Activated CD8-positive, alpha-beta T cell treated with anti-CD3 and anti-CD28 coated beads for 36 hours (primary cell): Measurements from ENCODE around the gene LRRK1. TPM values are rescaled to one million over a fixed set of nuclear protein-coding genes. Genes with fewer than 3 reads are reported as not detected.

Experiments used
- ATAC-seq: fragments of 200-7000 bp; cut with Tn5 transposase; one replicate; pipeline ENCODE4 v1.10.0; 2021; ENCODE audit warnings: mild to moderate bottlenecking, moderate library complexity
- CTCF ChIA-PET: fragments of 350-600 bp; sonication (Branson Sonifier 250); formaldehyde crosslinking; loops from one replicate; lab custom pipeline; 2021; ENCODE audit warnings: antibody characterized with exemption; lab: Charles Lee
- POLR2A ChIA-PET: fragments of 350-600 bp; sonication (Branson Sonifier 250); formaldehyde crosslinking; loops from one replicate; lab custom pipeline; 2021; ENCODE audit warnings: antibody characterized with exemption; lab: Charles Lee
- DNase-seq: peaks from one replicate; pipeline ENCODE4 v3.0.0-alpha.2; 2020
- H3K27ac Mint-ChIP-seq: one replicate; pipeline ENCODE4 v1.8.0; 2021; ENCODE audit warnings: mild to moderate bottlenecking, mixed read lengths
- H3K27me3 Mint-ChIP-seq: one replicate; pipeline ENCODE4 v1.8.0; 2021; ENCODE audit warnings: mixed read lengths
- H3K36me3 Mint-ChIP-seq: one replicate; pipeline ENCODE4 v1.8.0; 2021; ENCODE audit warnings: low read depth, mixed read lengths
- H3K4me1 Mint-ChIP-seq: one replicate; pipeline ENCODE4 v1.8.0; 2021; ENCODE audit warnings: low read depth, mixed read lengths
- H3K4me3 Mint-ChIP-seq: one replicate; pipeline ENCODE4 v1.8.0; 2021; ENCODE audit warnings: mild to moderate bottlenecking, moderate library complexity, mixed read lengths
- H3K9me3 Mint-ChIP-seq: one replicate; pipeline ENCODE4 v1.8.0; 2021; ENCODE audit warnings: mixed read lengths
- CTCF ChIP-seq: fragments of 200-600 bp; IDR thresholded peaks from one replicate; pipeline ENCODE4 v1.8.0; 2022; ENCODE audit warnings: antibody characterized with exemption, mild to moderate bottlenecking
- intact Hi-C: fragments of 100-400 bp; cut with micrococcal nuclease; formaldehyde crosslinking; loops from one replicate; pipeline ENCODE4 v1.10.0; 2022
- total RNA-seq, 2 experiments: library from RNA; stranded (reverse); gene quantifications; one replicate each; pipeline ENCODE4 v1.2.3, GENCODE V29; 2021

The LRRK1 gene
- total RNA-seq, 2 experiments from 2014 or later = 0.50 to 0.83 TPM

DNA sequence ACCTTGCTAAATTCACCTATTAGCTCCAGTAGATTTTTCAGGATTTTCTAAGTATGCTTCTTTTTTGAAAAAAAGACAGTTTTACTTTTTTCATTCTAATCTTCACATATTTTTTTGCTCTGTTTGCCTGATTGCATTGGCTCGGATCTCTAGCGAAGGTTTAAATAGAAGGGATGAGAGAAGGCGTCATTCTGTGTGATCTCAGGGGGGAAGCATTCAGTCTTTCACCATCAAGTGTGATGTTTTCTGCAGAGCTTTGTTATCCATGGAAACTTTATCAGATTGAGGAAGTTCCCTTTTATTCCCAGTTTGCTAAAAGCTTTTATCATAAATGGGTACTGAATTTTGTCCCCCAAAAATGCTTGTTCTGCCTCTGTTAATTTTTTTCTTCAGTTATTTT is 120.3 kb downstream of the LRRK1 start:
- no peak overlapping the region for H3K4me3 Mint-ChIP-seq
- H3K9me3 Mint-ChIP-seq = peaks cover 16% of the 10 kb centered on the region
- POLR2A ChIA-PET = no interaction called here
- CTCF ChIA-PET = interaction anchor here (1.4 kb wide), 1 partner anchor 31 kb away, joined by 3 read pairs; no protein-coding TSS in a partner anchor
- no peaks in the 10 kb centered on the region for H3K36me3 Mint-ChIP-seq
- no peaks in the 10 kb centered on the region for H3K4me1 Mint-ChIP-seq
- no peak for ATAC-seq
- no peak for TF ChIP-seq CTCF
- H3K27me3 Mint-ChIP-seq = peaks cover 38% of the 10 kb centered on the region
- DNase-seq = no peak
- intact Hi-C loops = no loop called here
- no peak overlapping the region for H3K27ac Mint-ChIP-seq

DNA sequence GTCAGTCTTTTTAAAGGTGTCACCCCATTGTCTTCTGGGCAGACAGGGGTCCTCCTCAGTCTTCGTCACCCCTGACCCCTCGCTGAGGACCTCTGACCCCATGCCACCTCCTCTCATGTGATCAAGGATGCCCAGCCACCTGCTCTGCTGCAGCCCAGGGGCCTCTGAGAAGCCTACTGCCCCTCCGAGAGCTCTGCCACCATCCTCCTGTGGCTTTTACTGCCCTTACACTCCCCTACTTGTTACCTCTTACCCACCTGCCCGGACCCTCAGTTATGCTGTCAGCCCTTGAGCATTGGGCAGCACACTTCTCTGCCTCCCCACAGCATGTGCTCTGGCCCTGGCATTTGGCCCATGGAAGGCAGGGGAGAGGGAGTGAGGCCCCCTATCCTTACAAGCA is 123.2 kb downstream of the LRRK1 start:
- ATAC-seq = no peak
- Mint-ChIP-seq H3K4me1 (no peaks in the 10 kb centered on the region), H3K27ac (no peak overlapping the region), H3K36me3 (no peaks in the 10 kb centered on the region), H3K9me3 (peaks cover 1% of the 10 kb centered on the region), H3K27me3 (peaks cover 26% of the 10 kb centered on the region), H3K4me3 (no peak overlapping the region)
- intact Hi-C loops = no loop called here
- ChIA-PET POLR2A (no interaction called here), CTCF (interaction anchor here (1.2 kb wide), 1 partner anchor 34 kb away, joined by 3 read pairs; no protein-coding TSS in a partner anchor)
- TF ChIP-seq CTCF = no peak
- DNase-seq = no peak

GRCh38 chr15:101043011-101043410 is 123.9 kb downstream of the LRRK1 start:
- intact Hi-C loops = no loop called here
- Mint-ChIP-seq H3K27ac (no peak overlapping the region), H3K4me3 (no peak overlapping the region), H3K27me3 (peaks cover 26% of the 10 kb centered on the region), H3K36me3 (no peaks in the 10 kb centered on the region), H3K9me3 (peaks cover 1% of the 10 kb centered on the region), H3K4me1 (no peaks in the 10 kb centered on the region)
- no peak for ATAC-seq
- no peak for DNase-seq
- ChIA-PET CTCF (interaction anchor here (1.2 kb wide), 1 partner anchor 35 kb away, joined by 3 read pairs; no protein-coding TSS in a partner anchor), POLR2A (no interaction called here)
- TF ChIP-seq CTCF = no peak

DNA sequence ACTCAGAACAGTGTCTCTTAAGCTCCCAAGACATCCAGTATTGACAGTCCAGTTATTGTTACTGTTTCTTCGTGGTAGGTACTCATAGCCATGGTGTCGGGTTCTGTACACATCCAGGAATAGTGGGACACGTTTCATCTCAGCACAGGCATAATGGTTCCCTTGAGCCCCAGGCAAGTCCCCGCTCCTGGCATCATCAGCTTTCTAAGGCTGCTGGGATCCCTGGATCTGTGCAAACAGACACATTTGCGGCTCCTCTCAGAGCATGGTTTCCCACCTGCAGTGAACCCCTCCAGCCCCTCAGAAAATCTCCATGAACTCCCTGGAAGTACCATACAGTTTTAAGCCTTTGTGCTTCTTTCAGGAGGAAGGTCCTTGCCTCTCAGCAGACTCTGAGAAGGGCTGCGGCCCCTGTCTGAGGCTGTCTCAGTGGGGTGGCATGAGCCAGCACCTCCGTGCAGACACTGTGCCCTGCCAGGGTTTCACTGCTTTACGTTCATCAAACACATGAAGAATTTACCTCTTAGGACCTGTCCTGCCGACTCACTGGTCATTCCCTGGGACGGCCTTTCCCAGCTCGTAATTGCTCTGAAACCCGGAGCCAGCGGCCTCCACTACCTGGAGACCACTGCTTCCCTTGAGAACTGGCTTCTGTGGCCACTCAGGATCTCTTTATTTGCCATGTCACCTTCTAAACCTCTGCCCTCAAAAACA is 124.9 kb downstream of the LRRK1 start:
- CTCF ChIA-PET = interaction anchor here (0.8 kb wide), 1 partner anchor 28 kb away, joined by 3 read pairs; no protein-coding TSS in a partner anchor
- H3K4me3 Mint-ChIP-seq = no peak overlapping the region
- TF ChIP-seq CTCF = no peak
- DNase-seq = no peak
- H3K9me3 Mint-ChIP-seq = peaks cover 1% of the 10 kb centered on the region
- H3K27ac Mint-ChIP-seq = no peak overlapping the region
- H3K4me1 Mint-ChIP-seq = no peaks in the 10 kb centered on the region
- intact Hi-C loops = no loop called here
- POLR2A ChIA-PET = no interaction called here
- no peak for ATAC-seq
- H3K36me3 Mint-ChIP-seq = no peaks in the 10 kb centered on the region
- peaks cover 23% of the 10 kb centered on the region for H3K27me3 Mint-ChIP-seq

DNA sequence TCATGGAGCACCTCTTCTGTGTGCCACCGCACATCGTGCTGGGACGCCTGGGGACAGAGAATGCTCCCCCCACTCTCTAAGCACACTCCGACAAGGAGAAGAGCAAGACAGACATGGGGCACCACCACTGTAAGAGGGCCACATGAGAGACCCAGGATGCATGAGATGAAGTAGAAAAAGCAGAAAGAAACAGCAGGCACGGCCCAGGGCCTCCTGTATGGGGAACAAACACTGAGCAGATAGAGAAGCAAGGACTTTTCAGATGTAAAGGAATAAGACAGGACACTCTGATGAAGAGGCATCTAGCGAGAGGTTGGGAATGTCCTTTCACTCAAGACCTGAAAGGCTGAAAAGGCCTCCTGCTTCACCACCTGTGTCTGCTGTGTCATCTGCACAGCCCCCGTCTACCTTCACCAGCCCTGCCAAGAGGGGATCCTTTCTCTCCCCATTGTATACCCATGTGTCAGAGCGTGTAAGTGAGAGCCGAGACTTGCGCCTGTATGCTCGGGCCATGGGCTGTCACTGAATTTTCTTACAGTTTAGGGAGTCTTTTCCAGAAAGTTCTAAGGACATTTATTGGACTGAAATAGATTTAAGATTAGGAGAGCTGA is 125.6 kb downstream of the LRRK1 start:
- intact Hi-C loops = no loop called here
- ATAC-seq (no peak), DNase-seq (no peak)
- ChIA-PET POLR2A (no interaction called here), CTCF (no interaction called here)
- H3K27ac Mint-ChIP-seq = no peak overlapping the region
- H3K27me3 Mint-ChIP-seq = peaks cover 21% of the 10 kb centered on the region
- H3K4me3 Mint-ChIP-seq = no peak overlapping the region
- H3K9me3 Mint-ChIP-seq = peaks cover 1% of the 10 kb centered on the region
- TF ChIP-seq CTCF = no peak
- no peaks in the 10 kb centered on the region for H3K36me3 Mint-ChIP-seq
- H3K4me1 Mint-ChIP-seq = no peaks in the 10 kb centered on the region
